Right renal pelvis (tissue), 4 donors: ENCODE measurements around the gene LUC7L3. TPM values are rescaled to one million over a fixed set of nuclear protein-coding genes. Genes with fewer than 3 reads are reported as not detected.
"Not testable (repeated sequence)": the region's sequence is repeated elsewhere in the genome, so short reads cannot be mapped to it uniquely, and the experiment has no call there.

Experiments used
- DNase-seq, 4 donors: peaks; one replicate each; pipeline ENCODE4 v3.0.0-alpha.2; 2013; ENCODE audit warnings: low read depth in 4 of 4, low spot score in 3 of 4, missing footprints in 1 of 4
- polyA plus RNA-seq, 4 donors: library from polyadenylated mRNA; unstranded; fragments of 120-200 nt; gene quantifications; one replicate each; pipeline ENCODE4 v1.2.1, GENCODE V29; 2013; ENCODE audit not compliant: insufficient read length in 4 of 4

The LUC7L3 gene
- polyA plus RNA-seq, 4 donors: 493 to 644 (median 630) TPM

DNA sequence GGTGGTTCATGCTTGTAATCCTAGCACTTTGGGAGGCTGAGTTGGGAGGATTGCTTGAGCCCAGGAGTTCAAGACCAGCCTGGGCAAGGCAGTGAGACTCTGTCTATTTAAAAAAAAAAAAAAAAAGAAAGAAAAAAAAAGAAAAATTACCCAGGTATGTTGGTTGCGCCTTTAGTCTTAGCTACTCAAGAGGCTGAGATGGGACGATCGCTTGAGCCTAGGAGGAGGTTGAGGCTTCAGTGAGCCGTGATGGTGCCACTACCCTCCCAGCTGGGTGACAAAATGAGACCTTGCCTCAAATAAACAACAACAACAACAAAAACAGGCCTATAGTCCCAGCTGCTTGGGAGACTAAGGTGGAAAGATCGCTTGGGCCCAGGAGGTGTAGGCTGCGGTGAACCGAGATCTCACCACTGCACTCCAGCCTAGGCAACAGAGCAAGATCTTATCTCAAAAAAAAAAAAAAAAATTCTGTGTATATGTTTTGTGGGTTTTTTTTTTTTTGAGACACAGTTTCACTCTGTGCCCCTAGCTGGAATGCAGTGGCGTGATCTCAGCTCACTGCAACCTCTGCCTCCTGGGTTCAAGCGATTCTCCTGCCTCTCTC lies 60.4 kb downstream of the LUC7L3 start:
- DNase-seq: no peak

DNA sequence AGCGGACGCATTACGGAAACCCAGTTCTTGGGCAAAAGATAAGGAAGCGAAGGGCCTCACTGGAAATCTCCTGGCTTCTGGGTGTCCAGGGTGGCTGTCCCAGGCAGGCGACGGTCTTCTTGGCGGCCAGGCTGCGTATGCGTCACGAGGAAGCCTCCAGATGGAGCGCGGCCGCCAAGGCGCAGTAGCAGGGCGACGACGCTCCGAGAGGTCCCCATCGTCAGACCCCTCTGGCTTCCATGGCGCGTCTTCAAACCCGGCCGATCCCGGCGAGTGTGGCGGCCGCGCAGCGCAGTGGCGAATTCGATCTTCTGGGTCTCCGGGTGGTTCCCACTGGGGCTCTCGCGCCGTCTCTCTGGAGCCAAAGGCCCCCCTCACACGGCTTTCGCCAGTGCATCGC lies 61.8 kb downstream of the LUC7L3 start:
- no peak for DNase-seq

DNA sequence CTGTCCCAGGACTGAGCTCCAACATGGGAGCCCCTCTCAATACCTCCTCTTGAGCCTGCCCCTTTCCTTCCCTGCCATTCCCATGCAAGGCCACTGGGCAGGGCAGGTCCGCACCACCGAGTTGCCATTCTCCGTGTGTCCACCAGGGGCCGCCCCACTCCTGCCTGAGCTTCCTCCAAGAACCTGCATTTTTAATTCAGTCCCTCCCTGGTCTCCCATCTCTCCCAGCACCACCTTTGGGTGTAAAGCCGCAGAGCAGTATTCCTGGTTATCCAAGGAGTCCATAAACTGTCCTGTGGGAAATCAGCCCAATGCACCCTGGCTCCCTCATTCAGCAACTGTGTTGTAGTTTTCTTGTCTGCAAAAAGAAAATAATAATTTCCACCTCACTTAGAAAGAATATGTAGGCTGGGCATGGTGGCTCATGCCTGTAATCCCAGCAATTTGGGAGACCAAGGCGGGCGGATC lies 63.8 kb downstream of the LUC7L3 start:
- peak; percentile 50 to 81 (median 66) for DNase-seq

DNA sequence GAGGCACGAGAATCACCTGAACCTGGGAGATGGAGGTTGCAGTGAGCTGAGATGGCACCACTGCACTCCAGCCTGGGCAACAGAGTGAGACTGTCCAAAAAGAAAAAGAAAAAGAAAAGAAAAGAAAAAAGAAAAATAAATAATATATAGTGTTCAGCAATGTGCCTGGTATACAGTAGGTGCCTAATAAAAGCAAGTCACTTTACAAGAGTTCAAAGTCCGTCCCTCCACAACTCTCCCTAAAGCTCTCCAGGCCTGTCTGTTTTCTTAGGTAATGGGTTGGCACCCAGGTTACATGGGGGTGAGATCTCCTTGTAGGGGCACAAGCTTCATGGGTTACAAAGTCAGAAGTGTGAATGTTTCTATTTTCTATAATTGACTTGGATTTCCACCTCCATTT lies 64.5 kb downstream of the LUC7L3 start:
- DNase-seq: no peak

DNA sequence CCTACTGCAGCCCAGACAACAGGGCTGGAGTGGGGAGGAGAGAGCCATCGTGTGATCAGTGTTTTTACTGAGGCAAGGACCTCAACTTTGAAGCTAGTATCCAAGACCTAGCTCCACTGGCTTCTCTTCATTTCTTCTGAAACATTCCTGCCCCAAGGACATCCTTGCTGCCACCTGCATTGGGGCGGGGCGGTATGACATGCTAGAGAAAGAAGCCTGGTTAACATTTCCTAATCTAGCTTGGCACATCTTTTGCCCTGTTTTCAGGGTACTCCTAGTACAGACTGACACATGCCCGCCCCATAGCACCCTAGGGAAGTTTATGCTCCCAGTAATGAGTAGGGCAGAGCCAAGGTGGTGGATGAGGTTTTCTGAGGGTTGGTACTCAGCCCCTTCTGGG lies 65.7 kb downstream of the LUC7L3 start:
- no peak for DNase-seq

DNA sequence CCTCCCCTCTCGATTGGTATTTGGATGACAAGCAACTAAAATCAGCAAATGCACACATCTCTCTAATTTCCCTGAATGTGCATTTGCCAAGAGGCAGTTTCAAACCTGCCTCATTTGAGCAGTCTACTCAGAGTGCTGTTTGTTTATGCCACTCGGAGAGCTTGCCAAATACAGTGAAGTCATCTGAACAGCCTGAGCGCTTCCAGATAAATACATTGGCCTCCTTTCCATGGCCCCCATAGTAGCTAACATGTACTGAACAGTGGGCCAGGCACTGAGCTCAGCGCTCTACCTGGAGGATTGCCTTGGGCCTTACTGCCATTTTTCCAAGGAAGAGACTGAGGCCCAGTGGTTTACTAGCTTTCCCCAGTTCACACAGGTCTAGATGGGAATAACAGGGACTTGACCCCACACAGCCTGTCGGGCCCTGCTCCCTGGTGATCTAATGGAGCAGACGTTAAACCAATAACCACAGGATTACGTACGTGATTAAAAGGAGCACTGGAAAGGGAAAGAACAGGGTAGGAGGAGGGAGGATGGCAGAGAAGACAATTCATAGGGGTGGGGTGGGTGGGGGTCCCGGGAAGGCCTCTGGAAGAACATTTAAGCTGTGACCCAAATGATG lies 66.7 kb downstream of the LUC7L3 start:
- DNase-seq: no peak

DNA sequence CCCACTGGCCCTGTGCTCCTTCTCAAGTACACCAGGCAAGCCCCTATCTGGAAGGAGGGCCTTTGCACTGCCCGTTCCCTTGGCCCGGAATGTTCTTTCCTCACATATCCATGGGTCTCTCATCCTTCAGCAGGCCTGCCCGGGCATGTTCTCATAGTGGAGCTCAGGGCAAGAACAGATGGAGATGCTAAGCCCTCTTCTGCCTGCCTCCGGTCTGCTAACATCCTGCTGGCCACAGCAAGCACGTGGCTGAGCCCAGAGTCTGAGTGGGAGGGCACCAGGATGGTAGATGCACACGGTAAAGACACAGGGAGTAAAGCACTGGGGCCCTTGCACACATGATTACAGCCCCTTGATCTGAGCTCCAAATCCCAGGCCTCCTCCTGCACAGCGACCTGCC lies 67.7 kb downstream of the LUC7L3 start:
- no peak for DNase-seq

DNA sequence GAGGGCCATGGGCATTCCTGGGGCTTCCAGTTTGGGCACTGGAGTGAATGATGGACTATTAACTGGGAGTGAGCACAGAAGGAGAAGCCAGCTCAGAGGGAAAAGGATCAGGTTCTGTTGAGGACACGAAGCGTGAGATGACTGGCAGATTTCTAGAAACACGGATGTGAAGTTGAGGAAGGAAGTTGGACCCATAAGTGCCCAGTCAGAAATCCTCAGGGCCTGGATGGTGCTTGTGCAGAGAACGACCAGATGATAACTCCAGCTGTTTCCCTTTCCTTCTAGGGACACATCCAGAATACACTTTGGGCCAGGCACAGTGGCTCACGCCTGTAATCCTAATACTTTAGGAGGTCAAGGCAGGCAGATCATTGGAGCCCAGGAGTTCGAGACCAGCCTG lies 71.2 kb downstream of the LUC7L3 start:
- DNase-seq: no peak

DNA sequence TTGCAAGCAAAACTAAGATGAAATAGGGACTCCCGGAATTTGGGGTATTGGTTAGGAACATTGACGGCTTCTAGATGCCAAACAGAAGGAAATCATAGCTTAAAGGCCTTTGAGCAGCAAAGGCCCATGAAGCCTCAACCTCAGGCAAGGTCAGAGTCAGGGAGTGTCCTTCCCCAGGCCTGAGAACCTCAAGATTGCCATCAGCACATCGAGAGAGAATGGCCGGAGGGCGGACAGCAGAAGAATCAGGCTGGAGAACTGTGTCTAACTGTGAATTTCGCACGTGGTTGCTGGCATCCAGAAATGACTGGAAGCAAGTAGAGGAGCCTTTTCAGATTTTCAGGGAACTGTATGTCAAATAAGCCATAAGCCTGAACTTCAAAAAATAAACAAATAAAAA lies 72.7 kb downstream of the LUC7L3 start:
- no peak for DNase-seq

DNA sequence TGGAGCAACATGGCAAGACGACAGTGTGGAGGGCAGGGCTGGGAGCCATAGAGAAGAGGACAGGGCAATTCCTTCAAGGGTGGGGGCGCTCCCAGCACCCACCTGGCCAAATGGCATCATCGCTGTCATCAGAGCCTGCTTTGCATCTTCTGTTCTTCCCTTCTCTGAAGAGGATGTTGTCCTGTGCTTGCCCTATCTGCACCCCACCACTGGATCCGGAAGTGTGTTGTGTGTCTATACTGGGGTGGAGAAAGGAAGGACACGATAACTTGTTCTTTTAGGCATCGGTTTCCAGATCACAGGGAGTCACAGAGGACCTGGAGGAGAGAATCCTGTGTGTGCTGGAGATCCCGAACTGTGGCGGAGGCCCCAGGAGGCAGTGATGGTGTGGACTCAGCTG lies 73.6 kb downstream of the LUC7L3 start:
- DNase-seq: no peak

DNA sequence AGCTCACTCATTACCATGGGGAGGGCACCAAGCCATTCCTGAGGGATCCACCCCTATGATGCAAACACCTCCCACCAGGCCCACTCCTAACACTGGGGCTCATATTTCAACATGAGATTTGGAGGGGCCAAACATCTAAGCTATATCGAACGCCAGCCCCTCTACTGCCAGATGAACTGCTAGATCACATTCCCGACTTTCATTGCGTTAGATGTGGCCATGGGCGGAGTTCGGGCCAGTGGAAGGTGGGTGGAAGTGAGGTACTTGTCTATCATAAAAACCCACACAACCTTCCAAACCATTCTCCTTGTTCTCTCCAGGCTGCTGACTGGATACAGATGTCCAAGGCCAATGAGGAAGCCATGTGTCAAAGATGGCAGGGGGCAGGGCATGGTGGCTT lies 75.0 kb downstream of the LUC7L3 start:
- no peak for DNase-seq

DNA sequence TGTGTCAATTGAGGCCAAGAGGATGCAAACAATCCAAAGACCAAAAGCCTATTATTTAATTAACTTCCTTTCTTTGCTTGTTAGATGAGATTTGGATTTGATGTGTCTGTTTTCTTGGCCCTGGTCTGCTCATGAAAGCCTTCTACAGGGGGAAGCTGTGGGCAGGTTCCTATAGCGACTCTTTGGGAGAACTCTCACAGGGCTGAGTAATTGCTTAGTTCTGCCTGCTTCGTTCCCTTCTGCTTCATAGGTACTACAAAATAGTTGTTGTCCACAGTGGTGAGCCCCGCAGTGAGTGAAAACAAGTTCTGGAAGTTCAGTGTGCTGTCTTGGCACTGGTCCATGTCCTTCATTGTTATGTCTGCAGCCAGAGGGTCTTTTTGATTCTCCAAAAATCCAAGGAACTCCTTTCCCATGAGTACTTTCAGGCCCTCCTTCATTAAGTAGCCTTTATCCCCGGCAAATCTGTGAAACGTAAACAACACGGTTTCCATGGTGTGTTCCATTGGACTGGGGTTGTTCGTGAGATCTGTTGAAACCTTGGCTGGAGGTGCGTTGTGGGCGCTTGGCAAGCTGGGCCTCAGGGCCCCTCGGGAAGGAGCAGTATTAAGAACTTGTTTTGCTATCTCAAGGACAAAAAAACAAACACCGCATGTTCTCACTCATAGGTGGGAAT lies 77.9 kb downstream of the LUC7L3 start:
- no peak for DNase-seq

DNA sequence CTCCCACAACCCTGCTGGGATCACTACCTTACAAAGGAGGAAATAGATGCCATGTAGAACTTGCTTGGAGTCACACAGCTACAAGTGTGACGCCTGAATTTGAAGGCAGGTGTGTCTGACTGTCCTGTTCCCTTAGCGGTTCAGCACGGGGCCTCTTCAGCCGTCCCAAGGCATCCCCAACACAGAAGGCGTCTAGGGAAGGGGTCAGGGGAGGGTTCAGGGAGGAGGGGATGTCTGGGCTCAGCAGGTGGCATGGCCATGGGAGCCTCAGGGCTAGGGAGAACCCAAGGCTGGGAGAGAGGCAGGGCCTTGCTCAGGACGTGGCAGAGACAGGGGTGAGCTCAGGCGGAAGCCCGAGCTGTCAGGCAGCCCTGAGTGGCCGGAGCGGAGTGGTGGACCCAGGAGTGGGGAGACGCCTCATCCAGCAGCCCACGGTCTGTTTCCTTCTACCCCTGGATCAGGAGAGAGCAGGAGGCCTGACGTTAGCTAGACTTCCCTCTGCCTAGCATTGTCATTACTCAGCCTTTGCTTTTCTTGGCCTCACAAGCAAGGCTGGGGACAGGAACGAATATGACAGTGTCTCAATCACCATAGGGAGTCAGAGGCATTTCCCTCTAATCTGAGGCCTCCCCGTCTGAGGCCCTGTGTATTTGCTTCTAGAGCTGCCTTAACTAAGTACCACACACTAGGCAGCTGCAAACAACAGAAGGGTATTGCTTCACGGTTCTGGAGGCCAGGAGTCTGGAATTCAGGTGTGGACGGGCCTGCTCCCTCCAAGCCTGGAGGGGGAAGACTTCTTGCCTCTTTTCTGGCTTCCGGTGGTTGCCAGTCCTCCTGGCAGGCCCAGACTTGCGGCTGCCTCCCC lies 79.3 kb downstream of the LUC7L3 start:
- DNase-seq: no peak

DNA sequence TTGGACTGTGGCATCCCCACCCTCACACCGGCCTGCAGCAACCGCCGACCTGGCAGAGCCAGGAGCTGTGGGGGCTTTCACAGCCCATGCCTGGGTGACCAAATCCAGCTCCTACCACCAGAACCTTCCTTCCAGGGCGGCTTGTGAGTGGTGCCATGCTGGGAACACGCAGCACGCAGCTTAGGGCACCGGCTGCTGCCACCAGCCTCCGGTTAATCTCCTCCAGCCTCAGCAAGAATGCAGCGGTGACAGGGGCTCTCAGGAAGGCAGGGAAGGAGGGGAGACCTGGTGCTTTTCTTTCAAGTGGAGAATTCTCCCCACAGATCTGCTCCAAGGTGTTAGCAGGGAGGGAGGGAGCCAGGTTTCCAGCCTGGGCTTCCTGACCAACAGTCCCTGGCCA lies 80.2 kb downstream of the LUC7L3 start:
- no peak for DNase-seq

DNA sequence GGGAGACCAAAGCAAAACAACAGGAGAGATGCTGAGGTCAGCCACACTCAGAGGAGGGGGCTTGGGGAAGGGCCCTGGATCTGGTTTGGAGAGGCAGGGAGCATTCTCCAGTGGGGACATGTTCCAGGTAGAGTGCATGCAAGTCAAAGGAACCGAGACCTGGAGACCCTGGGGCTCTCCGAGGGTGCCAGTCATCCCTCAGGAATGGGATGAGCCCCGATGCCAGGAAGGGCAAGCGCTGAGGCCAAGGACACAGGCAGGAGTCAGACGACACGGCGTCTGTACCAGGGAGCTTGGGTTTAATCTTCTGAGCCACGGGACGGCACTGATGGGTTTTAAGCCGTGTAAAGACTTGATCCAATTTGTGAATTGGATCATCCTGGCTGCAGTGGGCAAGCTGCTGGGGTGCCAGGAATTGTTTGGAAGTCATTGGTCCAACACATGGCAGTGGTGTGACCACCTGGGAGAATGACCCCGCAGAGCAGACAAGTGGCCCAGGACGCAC lies 80.8 kb downstream of the LUC7L3 start:
- DNase-seq: no peak

DNA sequence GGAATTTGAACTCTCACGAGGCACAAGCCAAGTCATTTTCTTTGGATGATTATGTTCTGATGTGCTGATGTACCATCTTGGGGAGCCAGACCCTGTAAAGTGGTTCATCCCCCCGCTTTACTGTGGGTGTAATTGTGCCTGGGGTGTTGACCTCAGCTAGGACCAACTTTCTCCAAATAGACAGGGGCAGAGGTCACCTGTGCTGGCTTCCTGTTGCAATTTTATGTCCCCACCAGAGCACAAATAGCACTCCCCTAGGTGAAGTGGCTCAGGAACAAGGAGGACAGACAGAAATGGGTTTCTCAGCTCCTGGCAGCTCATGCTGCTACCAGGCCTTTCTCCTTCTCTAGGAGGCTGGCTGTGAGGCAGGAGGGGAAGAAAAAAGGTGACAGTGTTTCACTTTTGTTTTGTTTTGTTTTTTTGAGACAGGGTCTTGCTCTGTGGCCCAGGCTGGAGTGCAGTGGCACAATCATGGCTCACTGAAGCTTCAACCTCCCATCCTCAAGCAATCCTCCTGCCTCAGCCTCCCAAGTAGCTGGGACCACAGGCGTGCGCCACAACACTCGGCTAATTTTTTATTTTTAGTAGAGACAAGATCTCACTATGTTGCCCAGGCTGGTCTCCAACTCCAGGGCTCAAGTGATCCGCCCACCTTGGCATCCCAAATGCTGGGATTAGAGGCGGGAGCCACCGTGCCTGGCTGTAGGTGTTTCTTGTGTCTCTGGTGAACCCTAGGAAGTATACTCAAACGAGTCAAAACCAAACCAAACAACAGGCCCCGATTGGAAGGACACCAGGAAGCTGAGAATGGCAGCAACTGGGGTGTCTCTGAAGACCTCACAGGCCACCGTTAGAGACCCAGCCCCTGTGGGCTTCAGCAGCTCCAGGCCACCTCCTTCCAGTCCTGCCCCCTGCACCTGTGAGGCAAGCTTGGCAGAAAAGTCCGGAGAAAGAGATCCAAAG lies 83.5 kb downstream of the LUC7L3 start:
- no peak for DNase-seq

DNA sequence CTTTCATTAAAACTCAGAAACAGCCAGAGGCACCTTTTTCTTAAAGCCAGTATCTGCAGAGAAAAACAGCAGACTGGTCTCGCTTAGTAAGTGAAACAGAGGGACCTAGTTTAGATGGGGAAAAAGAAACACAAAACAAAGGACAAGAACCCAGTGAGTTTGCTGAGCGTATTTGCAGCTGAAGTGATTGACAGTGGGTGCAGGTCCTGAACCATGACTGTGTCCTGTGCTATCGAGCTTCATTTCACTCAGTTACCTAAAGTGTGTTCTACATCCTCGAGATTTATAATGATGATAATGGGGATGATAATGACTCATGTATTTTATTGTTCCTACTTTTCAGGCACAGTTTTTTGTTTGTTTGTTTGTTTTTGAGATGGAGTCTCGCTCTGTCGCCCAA lies 84.3 kb downstream of the LUC7L3 start:
- no peak for DNase-seq

DNA sequence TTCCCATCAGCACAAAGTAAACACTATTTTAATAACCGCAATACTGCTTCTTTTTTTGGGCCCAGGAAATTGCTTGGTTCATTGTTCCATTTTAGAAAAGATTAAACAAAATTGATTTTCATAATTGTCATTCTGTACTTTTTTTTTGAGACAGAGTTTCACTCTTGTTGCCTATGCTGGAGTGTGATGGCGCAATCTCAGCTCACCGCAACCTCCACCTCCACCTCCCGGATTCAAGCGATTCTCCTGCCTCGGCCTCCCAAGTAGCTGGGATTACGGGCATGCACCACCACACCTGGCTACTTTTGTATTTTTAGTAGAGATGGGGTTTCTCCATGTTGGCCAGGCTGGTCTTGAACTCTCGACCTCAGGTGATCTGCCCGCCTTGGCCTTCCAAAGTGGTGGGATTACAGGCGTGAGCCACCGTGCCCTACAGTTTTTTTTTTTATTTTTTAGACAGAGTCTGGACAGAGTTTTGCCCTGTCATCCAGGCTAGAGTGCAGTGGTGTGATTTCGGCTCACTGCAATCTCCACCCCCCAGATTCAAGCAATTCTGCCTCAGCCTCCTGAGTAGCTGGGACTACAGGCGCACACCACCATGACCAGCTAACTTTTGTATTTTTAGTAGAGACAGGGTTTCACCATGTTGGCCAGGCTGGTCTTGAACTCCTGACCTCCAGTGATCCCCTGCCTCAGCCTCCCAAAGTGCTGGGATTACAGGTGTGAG lies 85.5 kb downstream of the LUC7L3 start:
- not testable (repeated sequence) for DNase-seq

DNA sequence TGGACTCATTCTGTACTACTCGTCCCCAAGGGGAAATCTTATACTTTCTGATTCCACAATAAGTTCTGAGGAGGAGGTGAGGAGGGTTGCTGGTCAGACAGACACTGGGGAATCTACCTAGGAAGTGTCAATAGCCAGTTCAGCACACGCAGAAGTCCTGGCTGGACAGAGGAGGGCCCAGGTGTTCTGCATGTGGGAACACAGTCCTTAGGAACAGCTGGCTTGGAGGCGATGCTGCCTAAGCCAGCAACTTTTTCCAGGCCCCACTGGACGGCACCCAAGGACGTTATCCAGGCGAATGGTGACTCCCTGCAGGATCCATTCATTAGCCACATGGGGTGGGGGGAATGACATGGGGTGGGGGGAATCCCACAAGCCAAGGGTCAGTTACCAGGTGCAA lies 86.1 kb downstream of the LUC7L3 start:
- no peak for DNase-seq
